Breast epithelium (tissue), 4 donors: ENCODE measurements around the gene RENBP. TPM values are rescaled to one million over a fixed set of nuclear protein-coding genes. Genes with fewer than 3 reads are reported as not detected.

Experiments
- DNase-seq, 2 donors: peaks; one replicate each; pipeline ENCODE4 v3.0.0-alpha.2; 2019; ENCODE audit warnings: low spot score in 2 of 2
- H3K27ac ChIP-seq, 2 donors: fragments of 200-600 bp; sonication (generic) in 1 of 2; one replicate each; pipeline ENCODE4 v1.5.1; 2016 to 2019; ENCODE audit warnings: mild to moderate bottlenecking in 1 of 2
- H3K27me3 ChIP-seq, 2 donors: fragments of 200-600 bp; sonication (generic) in 1 of 2; one replicate each; pipeline versions ENCODE4 v1.5.1 to v1.6.0; 2017 to 2019; ENCODE audit warnings: control low read depth in 1 of 2, mild to moderate bottlenecking in 1 of 2
- H3K36me3 ChIP-seq: fragments of 200-600 bp; one replicate; pipeline ENCODE4 v1.5.1; 2019
- H3K4me1 ChIP-seq, 2 donors: fragments of 200-600 bp; sonication (generic); one replicate each; pipeline ENCODE4 v1.5.1; 2016 to 2019; ENCODE audit warnings: control low read depth in 1 of 2
- H3K4me3 ChIP-seq, 3 donors: fragments of 200-600 bp; sonication (generic); 1 replicate in 2 of 3; 2 replicates in 1 of 3; pipeline ENCODE4 v1.5.1; 2016 to 2019; ENCODE audit warnings: mild to moderate bottlenecking in 3 of 3, moderate library complexity in 2 of 3
- H3K9me3 ChIP-seq, 2 donors: fragments of 200-600 bp; sonication (generic) in 1 of 2; one replicate each; pipeline ENCODE4 v1.5.1; 2016 to 2019; ENCODE audit warnings: control low read depth in 1 of 2
- POLR2A ChIP-seq: fragments of 450-650 bp; IDR thresholded peaks from one replicate; pipeline ENCODE4 v1.6.1; 2016; ENCODE audit warnings: antibody characterized with exemption, mild to moderate bottlenecking, moderate library complexity
- POLR2AphosphoS5 ChIP-seq, 3 donors: sonication (generic); formaldehyde crosslinking; IDR thresholded peaks; one replicate each; pipeline ENCODE4 v1.6.1; 2017; ENCODE audit warnings: antibody characterized with exemption in 3 of 3
- intact Hi-C: fragments of 100-400 bp; cut with DNase I; formaldehyde crosslinking; loops from one replicate; pipeline ENCODE4 v1.15.1; 2023; ENCODE audit warnings: low total_unique reads
- total RNA-seq, 3 donors: library from RNA; depleted of rRNA; stranded (reverse); fragments of >200 nt; gene quantifications; one replicate each; pipeline ENCODE4 v1.1.0, GENCODE V29; 2016
- TF ChIP-seq, protein P1 (sequence below), 3 donors: fragments of 450-650 bp; IDR thresholded peaks; one replicate each; pipeline ENCODE4 v1.5.1; 2016 to 2017; ENCODE audit warnings: antibody characterized with exemption in 3 of 3, mild to moderate bottlenecking in 3 of 3, moderate library complexity in 3 of 3

Gene RENBP
- total RNA-seq, 3 donors from 2014 or later = 6.6 to 50.7 (median 6.9) TPM

DNA sequence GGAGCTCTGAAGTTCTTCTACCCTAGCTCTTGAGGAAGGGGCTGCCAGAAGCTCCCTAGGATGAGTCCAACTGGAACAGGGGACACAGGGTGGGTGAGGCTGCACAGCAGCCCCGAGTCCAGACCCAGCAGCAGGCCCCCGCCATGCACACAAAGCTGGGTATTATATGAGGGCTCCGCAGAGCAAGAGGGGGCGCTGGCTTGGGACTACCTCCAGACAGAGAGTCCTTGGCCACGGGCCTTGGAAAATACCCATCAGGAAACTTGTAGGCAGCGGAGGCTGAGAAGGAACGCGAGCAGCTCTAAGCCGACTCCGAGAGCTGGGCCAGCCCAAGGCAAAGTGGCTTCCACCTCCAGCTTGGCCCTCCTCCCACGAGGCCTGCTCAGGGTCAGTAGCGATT lies 19.1 kb upstream of the RENBP start:
- Histone ChIP-seq H3K27me3 (peaks cover 0 to 36% of the 10 kb centered on the region in 2 donors), H3K36me3 (no peaks in the 10 kb centered on the region), H3K27ac (no peak overlapping the region), H3K4me3 (no peak overlapping the region), H3K9me3 (no peaks in the 10 kb centered on the region), H3K4me1 (peaks cover 0 to 6% of the 10 kb centered on the region in 2 donors)
- intact Hi-C loops = no loop called here
- TF ChIP-seq POLR2A = no peak
- TF ChIP-seq, protein P1, sequence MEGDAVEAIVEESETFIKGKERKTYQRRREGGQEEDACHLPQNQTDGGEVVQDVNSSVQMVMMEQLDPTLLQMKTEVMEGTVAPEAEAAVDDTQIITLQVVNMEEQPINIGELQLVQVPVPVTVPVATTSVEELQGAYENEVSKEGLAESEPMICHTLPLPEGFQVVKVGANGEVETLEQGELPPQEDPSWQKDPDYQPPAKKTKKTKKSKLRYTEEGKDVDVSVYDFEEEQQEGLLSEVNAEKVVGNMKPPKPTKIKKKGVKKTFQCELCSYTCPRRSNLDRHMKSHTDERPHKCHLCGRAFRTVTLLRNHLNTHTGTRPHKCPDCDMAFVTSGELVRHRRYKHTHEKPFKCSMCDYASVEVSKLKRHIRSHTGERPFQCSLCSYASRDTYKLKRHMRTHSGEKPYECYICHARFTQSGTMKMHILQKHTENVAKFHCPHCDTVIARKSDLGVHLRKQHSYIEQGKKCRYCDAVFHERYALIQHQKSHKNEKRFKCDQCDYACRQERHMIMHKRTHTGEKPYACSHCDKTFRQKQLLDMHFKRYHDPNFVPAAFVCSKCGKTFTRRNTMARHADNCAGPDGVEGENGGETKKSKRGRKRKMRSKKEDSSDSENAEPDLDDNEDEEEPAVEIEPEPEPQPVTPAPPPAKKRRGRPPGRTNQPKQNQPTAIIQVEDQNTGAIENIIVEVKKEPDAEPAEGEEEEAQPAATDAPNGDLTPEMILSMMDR (IDR thresholded peaks at IDR 0.05) = no peak
- no peak for TF ChIP-seq POLR2AphosphoS5 (IDR thresholded peaks at IDR 0.05)
- DNase-seq = no peak

DNA sequence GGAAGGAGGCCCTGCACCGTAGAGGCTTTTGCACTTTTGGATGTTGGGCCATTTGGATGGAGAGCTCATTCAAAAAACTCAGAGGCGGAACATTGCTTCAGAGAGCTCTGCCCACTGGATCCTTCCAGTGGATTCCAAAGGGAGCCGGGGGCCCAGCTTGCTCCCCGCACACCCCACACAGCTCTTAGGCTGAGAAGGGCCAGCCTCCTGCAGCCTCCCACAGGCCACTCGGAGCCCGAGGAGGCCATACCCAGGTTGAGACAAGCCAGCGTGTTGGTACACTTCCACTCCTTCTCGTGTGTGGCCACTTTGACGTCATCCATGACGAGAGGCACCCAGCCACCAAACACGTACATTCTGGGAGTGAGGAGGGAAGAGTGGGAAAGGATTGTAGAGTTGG lies 16.8 kb upstream of the RENBP start:
- TF ChIP-seq POLR2AphosphoS5 (IDR thresholded peaks at IDR 0.05) (no peak), POLR2A (no peak)
- TF ChIP-seq, protein P1 (IDR thresholded peaks at IDR 0.05) = no peak
- peak overlapping the region in 1 of 2 donors; percentile 35 for H3K27ac ChIP-seq
- H3K9me3 ChIP-seq = no peaks in the 10 kb centered on the region
- H3K4me3 ChIP-seq = no peak overlapping the region
- DNase-seq = no peak
- intact Hi-C loops = no loop called here
- H3K36me3 ChIP-seq = no peaks in the 10 kb centered on the region
- H3K27me3 ChIP-seq = peaks cover 0 to 30% of the 10 kb centered on the region in 2 donors
- H3K4me1 ChIP-seq = no peaks in the 10 kb centered on the region

DNA sequence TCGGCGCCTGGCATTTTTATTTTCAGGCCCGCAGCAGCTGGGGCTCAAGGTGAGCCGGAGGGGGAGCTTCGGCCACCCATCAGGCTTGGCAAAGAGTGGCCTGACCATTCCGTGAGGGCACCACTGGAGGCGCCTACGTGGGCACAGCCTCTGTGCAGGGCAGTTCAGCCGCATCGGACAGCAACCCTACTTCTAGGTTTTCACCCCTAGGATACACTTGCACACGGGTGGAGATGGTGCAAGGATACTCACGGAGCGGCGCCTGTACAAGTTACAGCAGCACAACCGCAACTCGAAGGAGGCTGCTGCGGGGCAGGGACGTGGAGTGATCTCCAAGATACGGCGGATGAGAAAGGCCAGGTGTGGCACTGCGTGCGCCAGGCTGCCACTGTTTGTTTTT lies 16.3 kb upstream of the RENBP start:
- no peak overlapping the region for H3K27ac ChIP-seq
- no peak overlapping the region for H3K4me3 ChIP-seq
- TF ChIP-seq POLR2AphosphoS5 (IDR thresholded peaks at IDR 0.05) = no peak
- TF ChIP-seq POLR2A = no peak
- TF ChIP-seq, protein P1 (IDR thresholded peaks at IDR 0.05) = no peak
- peaks cover 0 to 29% of the 10 kb centered on the region in 2 donors for H3K27me3 ChIP-seq
- no peaks in the 10 kb centered on the region for H3K36me3 ChIP-seq
- DNase-seq = no peak
- H3K9me3 ChIP-seq = no peaks in the 10 kb centered on the region
- intact Hi-C loops = no loop called here
- no peaks in the 10 kb centered on the region for H3K4me1 ChIP-seq

DNA sequence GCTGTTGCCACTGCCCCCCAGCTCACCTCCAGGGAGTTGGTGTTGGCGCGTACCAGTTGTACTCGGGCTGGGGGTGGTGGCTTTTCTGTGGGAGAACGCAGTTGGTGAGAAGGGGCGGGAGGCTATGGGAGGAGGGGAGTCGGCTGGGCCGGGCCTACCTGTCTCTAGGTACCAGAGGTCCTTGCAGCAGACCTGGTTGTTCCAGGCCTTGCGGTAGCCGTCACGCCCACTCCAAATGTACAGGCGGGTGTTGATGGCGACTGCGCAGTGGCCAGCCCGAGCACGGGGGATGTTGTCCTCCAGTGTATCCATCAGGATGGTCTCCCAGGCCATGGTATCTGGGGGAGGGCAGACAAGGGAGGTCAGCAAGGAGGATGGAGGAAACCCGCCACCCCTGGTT lies 15.6 kb upstream of the RENBP start:
- no peak for DNase-seq

DNA sequence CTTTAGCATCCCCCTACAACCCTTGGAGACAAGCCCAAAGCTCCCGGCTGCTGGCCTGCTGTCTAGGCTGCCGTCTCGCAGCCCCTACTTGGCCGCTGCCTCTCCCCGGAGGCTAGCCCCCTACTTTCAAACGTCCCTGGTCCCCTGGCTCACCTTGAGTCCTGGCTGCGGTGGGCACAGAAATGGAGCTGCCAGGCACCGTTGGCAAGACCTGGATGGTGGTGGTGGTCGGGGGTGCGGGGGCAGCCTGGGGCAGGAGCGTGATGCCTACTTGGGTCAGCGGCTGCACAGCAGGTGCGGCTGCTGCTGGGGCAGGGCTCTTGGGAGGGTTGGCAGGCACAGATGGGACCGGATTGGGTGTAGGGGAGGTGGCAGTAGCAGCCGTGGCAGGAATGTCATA lies 15.2 kb upstream of the RENBP start:
- H3K27ac ChIP-seq = no peak overlapping the region
- no peak overlapping the region for H3K4me3 ChIP-seq
- no peaks in the 10 kb centered on the region for H3K9me3 ChIP-seq
- no peaks in the 10 kb centered on the region for H3K4me1 ChIP-seq
- peaks cover 0 to 25% of the 10 kb centered on the region in 2 donors for H3K27me3 ChIP-seq
- TF ChIP-seq POLR2AphosphoS5 (IDR thresholded peaks at IDR 0.05) (no peak), POLR2A (no peak)
- TF ChIP-seq, protein P1 (IDR thresholded peaks at IDR 0.05) = no peak
- intact Hi-C loops = loop anchor here (10.0 kb wide), 1 partner anchor 165 kb away; the partner anchor contains the start of genes IDH3G and SSR4
- DNase-seq = no peak
- H3K36me3 ChIP-seq = no peaks in the 10 kb centered on the region

More for the DNA sequence above, 15.6 kb upstream of the RENBP start:
- Histone ChIP-seq H3K4me3 (no peak overlapping the region), H3K27ac (no peak overlapping the region), H3K9me3 (no peaks in the 10 kb centered on the region), H3K36me3 (no peaks in the 10 kb centered on the region), H3K27me3 (peaks cover 0 to 25% of the 10 kb centered on the region in 2 donors), H3K4me1 (no peaks in the 10 kb centered on the region)
- intact Hi-C loops = no loop called here
- TF ChIP-seq POLR2A (no peak), POLR2AphosphoS5 (IDR thresholded peaks at IDR 0.05) (no peak)
- TF ChIP-seq, protein P1 (IDR thresholded peaks at IDR 0.05) = no peak
